ENCODE measurements around the gene DISC1. TPM values are rescaled to one million over a fixed set of nuclear protein-coding genes. Genes with fewer than 3 reads are reported as not detected.

DISC1 gene
- polyA plus RNA-seq, 3 donors = 5.5 to 14.7 (median 5.8) TPM

- intact Hi-C loops (cut with micrococcal nuclease) = no loop called here
- Mint-ChIP-seq H3K27me3 (ENCODE audit: low read depth in 3 of 3) (no peaks in the 10 kb centered on the region), H3K4me3 (no peak overlapping the region), H3K4me1 (no peaks in the 10 kb centered on the region), H3K27ac (no peak overlapping the region), H3K36me3 (peaks cover 33 to 45% of the 10 kb centered on the region in 2 donors), H3K9me3 (peaks cover 0 to 6% (median 3%) of the 10 kb centered on the region in 7 donors)
- Histone ChIP-seq H3K4me1 (ENCODE audit: control insufficient read depth in 1 of 2, insufficient read depth in 2 of 2, low read length in 2 of 2) (no peaks in the 10 kb centered on the region), H3K27me3 (ENCODE audit: control insufficient read depth in 2 of 2, insufficient read depth in 2 of 2, low read length in 2 of 2) (no peaks in the 10 kb centered on the region), H3K4me3 (replicated peaks in 1 of 3; ENCODE audit: low read depth in 2 of 3, low read length in 3 of 3) (no peak overlapping the region), H3K27ac (ENCODE audit: low read depth in 1 of 2, low read length in 2 of 2) (no peak overlapping the region), H3K36me3 (replicated peaks in 1 of 2; ENCODE audit: control insufficient read depth in 1 of 2, insufficient read depth in 2 of 2, low read length in 2 of 2) (peaks cover 30 to 45% of the 10 kb centered on the region in 2 donors), H3K4me2 (replicated peaks; ENCODE audit: extremely low read depth, low read length, poor library complexity, severe bottlenecking) (no peak overlapping the region), H3K9me3 (replicated peaks in 1 of 2; ENCODE audit: control insufficient read depth in 1 of 2, insufficient read depth in 1 of 2, low read length in 2 of 2) (no peaks in the 10 kb centered on the region), H3K79me2 (ENCODE audit: insufficient read depth, low read length) (no peaks in the 10 kb centered on the region), H3K9ac (ENCODE audit: insufficient read depth, low read length, poor library complexity, severe bottlenecking) (no peak overlapping the region), H4K20me1 (ENCODE audit: insufficient read depth, low read length) (no peaks in the 10 kb centered on the region), H2AFZ (ENCODE audit: insufficient read depth, low read depth, low read length, poor library complexity, severe bottlenecking) (no peak overlapping the region)
- WGBS (ENCODE audit: insufficient coverage) = 100% methylated on average over 1 of the region's 1 CpG
- DNase-seq = no peak
- TF ChIP-seq CTCF (IDR thresholded peaks at IDR 0.05) = no peak
Observed at GRCh38 chr1:232037774-232038388, 411.3 kb downstream of the DISC1 start.

GRCh38 chr1:232038706-232039677 is 412.4 kb downstream of the DISC1 start:
- peak overlapping the region in 2 of 7 donors; percentile 30 to 75 for H3K27ac Mint-ChIP-seq
- no peak overlapping the region for H2AFZ ChIP-seq (ENCODE audit: insufficient read depth, low read depth, low read length, poor library complexity, severe bottlenecking)
- no peaks in the 10 kb centered on the region for H4K20me1 ChIP-seq (ENCODE audit: insufficient read depth, low read length)
- no peaks in the 10 kb centered on the region for H3K79me2 ChIP-seq (ENCODE audit: insufficient read depth, low read length)
- peaks cover 0 to 6% (median 3%) of the 10 kb centered on the region in 7 donors for H3K9me3 Mint-ChIP-seq
- H3K4me3 ChIP-seq (replicated peaks in 1 of 3; ENCODE audit: low read depth in 2 of 3, low read length in 3 of 3) = no peak overlapping the region
- H3K36me3 ChIP-seq (replicated peaks in 1 of 2; ENCODE audit: control insufficient read depth in 1 of 2, insufficient read depth in 2 of 2, low read length in 2 of 2) = peaks cover 19 to 34% of the 10 kb centered on the region in 2 donors
- no peak overlapping the region for H3K4me2 ChIP-seq (replicated peaks; ENCODE audit: extremely low read depth, low read length, poor library complexity, severe bottlenecking)
- no peak for DNase-seq
- no peaks in the 10 kb centered on the region for H3K4me1 ChIP-seq (ENCODE audit: control insufficient read depth in 1 of 2, insufficient read depth in 2 of 2, low read length in 2 of 2)
- no peak overlapping the region for H3K9ac ChIP-seq (ENCODE audit: insufficient read depth, low read length, poor library complexity, severe bottlenecking)
- no peak overlapping the region for H3K4me3 Mint-ChIP-seq
- no peaks in the 10 kb centered on the region for H3K9me3 ChIP-seq (replicated peaks in 1 of 2; ENCODE audit: control insufficient read depth in 1 of 2, insufficient read depth in 1 of 2, low read length in 2 of 2)
- no peaks in the 10 kb centered on the region for H3K4me1 Mint-ChIP-seq
- no peaks in the 10 kb centered on the region for H3K27me3 ChIP-seq (ENCODE audit: control insufficient read depth in 2 of 2, insufficient read depth in 2 of 2, low read length in 2 of 2)
- H3K27me3 Mint-ChIP-seq (ENCODE audit: low read depth in 3 of 3) = peaks cover 0 to 1% (median 0%) of the 10 kb centered on the region in 3 donors
- 89% methylated on average over 2 of the region's 8 CpGs for WGBS (ENCODE audit: insufficient coverage)
- peaks cover 24 to 34% of the 10 kb centered on the region in 2 donors for H3K36me3 Mint-ChIP-seq
- no peak for TF ChIP-seq CTCF (IDR thresholded peaks at IDR 0.05)
- no peak overlapping the region for H3K27ac ChIP-seq (ENCODE audit: low read depth in 1 of 2, low read length in 2 of 2)
- intact Hi-C loops (cut with micrococcal nuclease) = no loop called here

Data from CD14-positive monocyte (primary cell).